Endothelial cell (in vitro differentiated cells): Measurements from ENCODE around the gene B2M. TPM values are rescaled to one million over a fixed set of nuclear protein-coding genes. Genes with fewer than 3 reads are reported as not detected.

Experiments used
- DNase-seq: peaks from one replicate; pipeline ENCODE4 v3.0.0; 2021; ENCODE audit warnings: low spot score
- H3K27ac Mint-ChIP-seq: one replicate; pipeline ENCODE4 v1.8.0; 2021; ENCODE audit warnings: mixed read lengths, inconsistent platforms; ENCODE audit not compliant: unreplicated experiment
- H3K27me3 Mint-ChIP-seq: one replicate; pipeline ENCODE4 v1.8.0; 2021; ENCODE audit warnings: mild to moderate bottlenecking, moderate library complexity, mixed read lengths, inconsistent platforms; ENCODE audit not compliant: unreplicated experiment
- H3K36me3 Mint-ChIP-seq: one replicate; pipeline ENCODE4 v1.8.0; 2021; ENCODE audit warnings: mild to moderate bottlenecking, low read depth, mixed read lengths, inconsistent platforms; ENCODE audit not compliant: unreplicated experiment
- H3K4me1 Mint-ChIP-seq: one replicate; pipeline ENCODE4 v1.8.0; 2021; ENCODE audit warnings: mild to moderate bottlenecking, mixed read lengths, inconsistent platforms; ENCODE audit not compliant: unreplicated experiment
- H3K4me3 Mint-ChIP-seq: one replicate; pipeline ENCODE4 v1.8.0; 2021; ENCODE audit warnings: mild to moderate bottlenecking, mixed read lengths, inconsistent platforms; ENCODE audit not compliant: unreplicated experiment
- H3K9me3 Mint-ChIP-seq: one replicate; pipeline ENCODE4 v1.8.0; 2021; ENCODE audit warnings: mixed read lengths, inconsistent platforms; ENCODE audit not compliant: unreplicated experiment
- total RNA-seq: library from RNA; stranded (reverse); fragmentation: NEBNext Ultra II Directional; extraction: Animal tissue kit (Norgen Biotek cat#: 25700); gene quantifications from one replicate; pipeline ENCODE4 v1.2.1, GENCODE V29; 2021; ENCODE audit not compliant: unreplicated experiment
- TF ChIP-seq, protein P1 (sequence below): fragments of 200-600 bp; sonication (generic); IDR thresholded peaks from one replicate; pipeline ENCODE4 v1.5.0; 2021; ENCODE audit warnings: antibody characterized with exemption; ENCODE audit not compliant: unreplicated experiment

The B2M gene
- total RNA-seq, 1 donor from 2014 or later: 546 TPM

DNA sequence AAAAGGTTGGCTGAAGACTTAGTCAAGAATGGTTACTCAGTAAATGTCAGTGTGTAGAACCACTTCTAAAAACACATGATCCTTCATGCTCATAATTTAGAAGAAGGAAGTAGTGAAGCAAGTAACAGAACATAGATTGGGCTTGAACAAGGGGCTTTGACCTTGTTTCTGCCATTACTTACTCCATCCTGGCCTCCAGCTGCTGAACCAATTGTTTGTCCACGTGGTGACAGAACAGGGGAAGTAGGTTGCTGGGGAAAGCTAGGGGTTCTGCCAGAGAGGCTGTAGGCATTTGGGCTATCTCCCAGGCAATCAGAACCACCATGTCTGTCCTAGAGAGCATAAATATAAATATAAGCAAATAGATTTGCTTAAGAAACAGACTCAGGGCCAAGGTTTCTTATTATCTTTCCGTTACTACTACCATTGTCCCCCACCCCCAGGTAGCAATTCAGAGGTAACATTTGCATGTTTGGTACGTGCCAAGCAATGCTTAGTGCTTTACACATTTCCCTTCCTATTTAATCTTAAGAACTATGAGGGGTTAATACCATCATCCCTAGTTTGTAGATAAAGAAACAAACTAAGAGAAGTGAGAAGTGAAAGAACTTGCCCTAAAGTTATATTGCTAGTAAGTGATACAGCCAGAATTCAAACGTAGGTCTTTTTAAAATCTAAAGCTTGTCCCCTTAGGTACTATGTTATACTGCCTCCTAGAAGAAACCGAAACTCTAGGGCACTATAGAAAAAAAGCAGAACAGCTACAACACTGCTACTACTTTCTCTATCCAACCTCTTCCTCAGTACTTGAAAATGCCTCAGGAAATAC lies 44.9 kb upstream of the B2M start:
- Mint-ChIP-seq H3K9me3 (no peaks in the 10 kb centered on the region), H3K4me1 (peaks cover 4% of the 10 kb centered on the region), H3K27me3 (peaks cover 3% of the 10 kb centered on the region), H3K4me3 (no peak overlapping the region), H3K36me3 (no peaks in the 10 kb centered on the region), H3K27ac (no peak overlapping the region)
- no peak for DNase-seq
- TF ChIP-seq, protein P1, sequence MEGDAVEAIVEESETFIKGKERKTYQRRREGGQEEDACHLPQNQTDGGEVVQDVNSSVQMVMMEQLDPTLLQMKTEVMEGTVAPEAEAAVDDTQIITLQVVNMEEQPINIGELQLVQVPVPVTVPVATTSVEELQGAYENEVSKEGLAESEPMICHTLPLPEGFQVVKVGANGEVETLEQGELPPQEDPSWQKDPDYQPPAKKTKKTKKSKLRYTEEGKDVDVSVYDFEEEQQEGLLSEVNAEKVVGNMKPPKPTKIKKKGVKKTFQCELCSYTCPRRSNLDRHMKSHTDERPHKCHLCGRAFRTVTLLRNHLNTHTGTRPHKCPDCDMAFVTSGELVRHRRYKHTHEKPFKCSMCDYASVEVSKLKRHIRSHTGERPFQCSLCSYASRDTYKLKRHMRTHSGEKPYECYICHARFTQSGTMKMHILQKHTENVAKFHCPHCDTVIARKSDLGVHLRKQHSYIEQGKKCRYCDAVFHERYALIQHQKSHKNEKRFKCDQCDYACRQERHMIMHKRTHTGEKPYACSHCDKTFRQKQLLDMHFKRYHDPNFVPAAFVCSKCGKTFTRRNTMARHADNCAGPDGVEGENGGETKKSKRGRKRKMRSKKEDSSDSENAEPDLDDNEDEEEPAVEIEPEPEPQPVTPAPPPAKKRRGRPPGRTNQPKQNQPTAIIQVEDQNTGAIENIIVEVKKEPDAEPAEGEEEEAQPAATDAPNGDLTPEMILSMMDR: no peak

DNA sequence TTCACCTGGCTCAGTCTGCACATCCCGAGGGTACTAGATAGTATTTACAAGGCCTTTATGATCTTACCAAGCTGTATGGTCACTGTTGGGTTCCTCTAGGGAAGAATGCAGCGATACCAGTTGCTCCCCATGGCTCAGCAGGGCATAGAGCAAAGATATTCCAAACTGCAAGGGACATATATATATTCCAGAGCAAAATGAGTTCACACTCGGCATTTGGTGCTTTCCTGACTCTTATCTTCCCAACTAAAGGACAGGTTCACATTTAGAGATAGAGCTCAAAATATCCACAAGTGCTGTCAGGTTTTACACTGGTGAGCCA lies 44.3 kb upstream of the B2M start:
- H3K27ac Mint-ChIP-seq: no peak overlapping the region
- DNase-seq: no peak
- no peaks in the 10 kb centered on the region for H3K9me3 Mint-ChIP-seq
- H3K27me3 Mint-ChIP-seq: peaks cover 3% of the 10 kb centered on the region
- no peaks in the 10 kb centered on the region for H3K36me3 Mint-ChIP-seq
- TF ChIP-seq, protein P1: no peak
- H3K4me3 Mint-ChIP-seq: no peak overlapping the region
- H3K4me1 Mint-ChIP-seq: peaks cover 5% of the 10 kb centered on the region

DNA sequence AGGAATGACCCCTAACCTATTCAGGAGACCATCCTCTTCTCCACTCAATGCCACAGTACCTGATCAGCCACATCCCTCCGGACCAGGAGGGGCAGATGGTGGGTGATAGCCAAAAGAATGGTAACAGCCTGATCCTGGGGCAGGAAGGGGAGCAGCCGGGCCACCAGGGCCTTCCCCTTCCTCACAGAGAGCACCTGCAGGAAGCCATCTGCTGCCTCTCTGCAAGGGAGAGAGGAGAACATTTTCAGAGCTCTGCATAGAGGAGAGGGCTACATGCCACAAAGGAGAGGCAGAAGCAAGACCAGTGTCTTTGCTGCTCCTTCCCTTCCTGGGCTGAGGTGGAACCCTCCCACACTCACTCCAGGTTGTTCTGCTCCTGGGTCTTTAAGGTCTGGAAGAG lies 42.4 kb upstream of the B2M start:
- TF ChIP-seq, protein P1: no peak
- Mint-ChIP-seq H3K36me3 (no peaks in the 10 kb centered on the region), H3K4me1 (peaks cover 5% of the 10 kb centered on the region), H3K27me3 (peaks cover 4% of the 10 kb centered on the region), H3K9me3 (no peaks in the 10 kb centered on the region), H3K27ac (no peak overlapping the region), H3K4me3 (no peak overlapping the region)
- DNase-seq: no peak

DNA sequence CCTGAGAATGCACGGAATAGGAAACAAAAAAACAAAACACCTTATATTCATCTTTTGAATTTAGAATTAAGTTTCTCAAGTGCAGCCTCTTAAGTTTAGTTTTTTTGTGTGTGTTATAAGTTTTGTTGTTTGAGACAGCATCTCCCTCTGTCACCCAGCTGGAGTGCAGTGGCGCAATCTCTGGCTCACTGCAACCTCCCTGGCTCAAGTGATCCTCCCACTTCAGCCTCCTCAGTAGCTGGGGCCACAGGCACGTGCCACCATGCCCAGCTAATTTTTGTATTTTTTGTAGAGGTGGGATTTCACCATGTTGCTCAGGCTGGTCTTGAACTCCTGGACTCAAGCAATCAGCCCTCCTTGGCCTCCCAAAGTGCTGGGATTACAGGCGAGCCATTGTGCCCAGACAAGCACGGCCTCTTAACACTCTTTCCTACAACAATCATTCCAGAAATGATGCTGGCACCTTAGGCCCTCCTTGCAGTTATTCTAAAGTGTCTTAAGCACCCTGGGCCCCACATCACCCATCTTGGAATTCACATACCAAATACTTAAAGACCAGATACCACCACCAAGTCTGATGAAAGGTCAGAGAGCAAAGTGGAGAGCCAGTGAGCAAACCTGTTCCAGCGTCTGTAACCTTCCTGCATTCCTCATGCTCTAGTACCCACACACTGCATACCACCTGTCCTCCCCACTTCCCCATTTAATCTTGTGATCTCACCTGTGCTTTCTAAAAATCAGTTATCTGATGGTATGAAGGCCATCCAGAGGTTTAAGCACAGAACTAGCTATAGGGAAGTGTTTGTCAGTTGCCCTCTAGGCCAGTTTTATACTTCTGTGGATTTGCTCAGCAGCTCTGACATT lies 41.0 kb upstream of the B2M start:
- Mint-ChIP-seq H3K4me1 (peaks cover 4% of the 10 kb centered on the region), H3K27me3 (peaks cover 1% of the 10 kb centered on the region), H3K4me3 (no peak overlapping the region), H3K36me3 (no peaks in the 10 kb centered on the region), H3K27ac (no peak overlapping the region), H3K9me3 (no peaks in the 10 kb centered on the region)
- TF ChIP-seq, protein P1: no peak
- no peak for DNase-seq

DNA sequence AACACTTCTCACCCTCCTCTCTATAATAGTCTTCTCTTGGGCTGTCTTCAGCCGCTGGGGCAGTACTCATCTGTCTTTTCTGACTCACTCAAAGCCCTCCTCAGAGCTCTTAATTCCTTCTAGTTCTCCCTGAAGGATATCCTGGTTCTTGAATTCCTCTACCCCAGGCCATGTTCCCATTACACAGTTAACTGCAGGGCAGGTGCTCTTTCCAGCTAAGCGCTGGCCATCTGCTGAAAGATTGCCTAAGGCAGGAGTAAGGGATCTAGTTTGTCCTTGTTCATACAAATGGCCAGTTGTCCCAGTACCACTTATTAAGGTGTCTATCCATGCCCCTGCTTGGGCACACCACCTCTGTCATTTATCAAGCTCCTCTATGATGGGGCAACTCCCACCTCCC lies 37.7 kb upstream of the B2M start:
- peaks cover 4% of the 10 kb centered on the region for H3K4me1 Mint-ChIP-seq

More for the DNA sequence above, 37.7 kb upstream of the B2M start:
- no peak overlapping the region for H3K27ac Mint-ChIP-seq
- H3K36me3 Mint-ChIP-seq: no peaks in the 10 kb centered on the region
- TF ChIP-seq, protein P1: no peak
- H3K4me3 Mint-ChIP-seq: no peak overlapping the region
- DNase-seq: no peak
- H3K27me3 Mint-ChIP-seq: peaks cover 1% of the 10 kb centered on the region
- H3K9me3 Mint-ChIP-seq: no peaks in the 10 kb centered on the region
